Measurements from ENCODE around the gene CDKN2D.

The CDKN2D gene

DNA sequence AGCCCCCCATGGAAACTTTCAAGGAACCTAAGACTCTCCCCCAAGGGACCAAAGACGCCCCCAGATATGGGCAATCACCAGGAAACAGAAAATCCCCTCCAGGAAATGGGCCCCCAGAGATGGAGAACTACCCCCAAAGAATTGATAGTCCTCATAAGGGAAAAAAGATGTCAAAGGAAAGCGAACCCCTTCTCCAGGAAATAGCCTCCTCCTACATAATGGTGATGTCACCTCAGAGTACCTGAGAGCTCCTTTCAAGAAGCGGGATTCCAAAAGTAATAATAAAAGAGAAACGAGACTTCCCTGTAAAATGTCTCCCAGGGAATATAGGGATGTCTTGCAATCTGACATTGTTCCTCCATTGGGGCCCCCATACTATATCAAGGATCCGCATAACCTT, 1.1 kb downstream of the CDKN2D start:
- Histone ChIP-seq H4K8ac (ENCODE audit: low read depth, low read length) (no peak overlapping the region), H2AFZ (ENCODE audit: insufficient read depth, low read length, poor library complexity) (no peak overlapping the region), H2BK12ac (ENCODE audit: low read length) (no peak overlapping the region), H3K36me3 (ENCODE audit: control insufficient read depth in 1 of 2, insufficient read depth in 2 of 2, low read length in 2 of 2) (no peaks in the 10 kb centered on the region), H2AK5ac (ENCODE audit: low read length) (no peak overlapping the region), H3K18ac (ENCODE audit: low read length) (no peak overlapping the region), H3K14ac (ENCODE audit: low read length) (no peak overlapping the region), H3K23ac (ENCODE audit: low read length) (no peak overlapping the region), H3K79me1 (ENCODE audit: low read length) (peaks cover 9% of the 10 kb centered on the region), H4K12ac (ENCODE audit: low read depth, low read length) (no peak overlapping the region), H3K79me2 (ENCODE audit: control insufficient read depth, insufficient read depth, low read length, poor library complexity) (peaks cover 9% of the 10 kb centered on the region), H4K91ac (ENCODE audit: low read depth, low read length) (no peak overlapping the region), H2BK120ac (ENCODE audit: insufficient read depth, low read length, poor library complexity) (no peak overlapping the region), H3K4me2 (ENCODE audit: low read length) (peak overlapping the region; percentile 67), H3K4me1 (ENCODE audit: control insufficient read depth in 1 of 2, insufficient read depth in 2 of 2, low read length in 2 of 2) (peaks cover 9 to 14% of the 10 kb centered on the region in 2 experiments), H3K4me3 (ENCODE audit: low read depth, low read length) (no peak overlapping the region), H3K27me3 (ENCODE audit: insufficient read depth, low read length) (no peaks in the 10 kb centered on the region), H3K27ac (ENCODE audit: low read depth, low read length) (no peak overlapping the region), H3K4ac (ENCODE audit: low read depth, low read length) (no peak overlapping the region), H3K9ac (ENCODE audit: low read length) (no peak overlapping the region), H2BK5ac (ENCODE audit: low read depth, low read length, poor library complexity) (no peak overlapping the region), H3K9me3 (ENCODE audit: insufficient read depth, low read depth, low read length) (peaks cover 2% of the 10 kb centered on the region)
- no peak for DNase-seq
- WGBS (ENCODE audit: extremely low coverage, insufficient coverage, insufficient read length), result no CpG with 5 or more reads among the region's 5 CpGs

DNA sequence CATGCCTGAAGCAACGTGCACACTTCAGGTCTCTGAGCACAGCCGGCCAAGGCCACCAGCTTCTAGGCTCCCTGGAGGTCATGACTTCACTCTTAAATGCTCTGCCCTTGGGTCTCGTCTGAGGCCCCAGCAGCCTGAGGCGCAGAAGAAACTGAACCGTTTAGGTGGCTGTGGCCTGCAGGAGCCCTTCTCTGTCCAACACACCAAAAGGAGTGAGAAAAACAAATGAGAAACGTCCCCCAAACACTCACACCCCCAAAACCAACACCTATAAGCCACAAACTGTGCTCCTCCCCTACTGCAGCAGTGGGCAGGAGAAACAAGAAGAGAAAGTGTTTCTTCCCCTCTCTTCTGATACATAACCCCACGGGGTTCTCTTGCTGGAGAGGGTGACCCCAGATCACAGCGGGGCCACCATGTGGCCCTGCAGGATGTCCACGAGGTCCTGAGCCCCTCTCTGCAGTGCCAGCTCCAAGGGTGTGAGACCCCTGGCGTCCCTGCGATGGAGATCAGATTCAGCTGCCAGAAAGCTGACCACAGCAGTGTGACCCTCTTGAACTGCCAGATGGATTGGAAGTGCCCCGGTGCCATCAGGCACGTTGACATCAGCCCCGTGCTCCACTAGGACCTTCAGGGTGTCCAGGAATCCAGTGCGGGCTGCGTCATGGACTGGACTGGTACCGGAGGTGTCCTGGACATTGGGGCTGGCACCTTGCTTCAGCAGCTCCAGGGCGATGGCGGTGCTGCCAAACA, 1.9 kb downstream of the CDKN2D start:
- no peak overlapping the region for H2AFZ ChIP-seq (ENCODE audit: insufficient read depth, low read length, poor library complexity)
- H2BK12ac ChIP-seq (ENCODE audit: low read length), result no peak overlapping the region
- H3K4me3 ChIP-seq (ENCODE audit: low read depth, low read length), result no peak overlapping the region
- H2AK5ac ChIP-seq (ENCODE audit: low read length), result no peak overlapping the region
- peak; percentile 36 to 42 for DNase-seq
- H3K23ac ChIP-seq (ENCODE audit: low read length), result no peak overlapping the region
- H3K27ac ChIP-seq (ENCODE audit: low read depth, low read length), result no peak overlapping the region
- no peak overlapping the region for H3K4ac ChIP-seq (ENCODE audit: low read depth, low read length)
- peaks cover 2% of the 10 kb centered on the region for H3K9me3 ChIP-seq (ENCODE audit: insufficient read depth, low read depth, low read length)
- H3K4me2 ChIP-seq (ENCODE audit: low read length), result no peak overlapping the region
- WGBS (ENCODE audit: extremely low coverage, insufficient coverage, insufficient read length), result no CpG with 5 or more reads among the region's 19 CpGs
- no peaks in the 10 kb centered on the region for H3K27me3 ChIP-seq (ENCODE audit: insufficient read depth, low read length)
- H3K18ac ChIP-seq (ENCODE audit: low read length), result no peak overlapping the region
- peaks cover 9% of the 10 kb centered on the region for H3K79me1 ChIP-seq (ENCODE audit: low read length)
- H3K14ac ChIP-seq (ENCODE audit: low read length), result no peak overlapping the region
- peaks cover 9 to 14% of the 10 kb centered on the region in 2 experiments for H3K4me1 ChIP-seq (ENCODE audit: control insufficient read depth in 1 of 2, insufficient read depth in 2 of 2, low read length in 2 of 2)
- no peak overlapping the region for H4K91ac ChIP-seq (ENCODE audit: low read depth, low read length)
- peaks cover 9% of the 10 kb centered on the region for H3K79me2 ChIP-seq (ENCODE audit: control insufficient read depth, insufficient read depth, low read length, poor library complexity)
- H3K36me3 ChIP-seq (ENCODE audit: control insufficient read depth in 1 of 2, insufficient read depth in 2 of 2, low read length in 2 of 2), result peaks cover 0 to 3% of the 10 kb centered on the region in 2 experiments
- no peak overlapping the region for H2BK5ac ChIP-seq (ENCODE audit: low read depth, low read length, poor library complexity)
- H4K12ac ChIP-seq (ENCODE audit: low read depth, low read length), result no peak overlapping the region
- no peak overlapping the region for H2BK120ac ChIP-seq (ENCODE audit: insufficient read depth, low read length, poor library complexity)
- no peak overlapping the region for H4K8ac ChIP-seq (ENCODE audit: low read depth, low read length)
- H3K9ac ChIP-seq (ENCODE audit: low read length), result no peak overlapping the region

- Histone ChIP-seq H3K79me2 (ENCODE audit: control insufficient read depth, insufficient read depth, low read length, poor library complexity) (peaks cover 9% of the 10 kb centered on the region), H2BK5ac (ENCODE audit: low read depth, low read length, poor library complexity) (no peak overlapping the region), H3K23ac (ENCODE audit: low read length) (no peak overlapping the region), H3K79me1 (ENCODE audit: low read length) (peaks cover 9% of the 10 kb centered on the region), H3K4me1 (ENCODE audit: control insufficient read depth in 1 of 2, insufficient read depth in 2 of 2, low read length in 2 of 2) (peaks cover 9 to 14% of the 10 kb centered on the region in 2 experiments), H3K9ac (ENCODE audit: low read length) (no peak overlapping the region), H2AK5ac (ENCODE audit: low read length) (no peak overlapping the region), H3K4ac (ENCODE audit: low read depth, low read length) (no peak overlapping the region), H3K18ac (ENCODE audit: low read length) (no peak overlapping the region), H3K14ac (ENCODE audit: low read length) (no peak overlapping the region), H2BK120ac (ENCODE audit: insufficient read depth, low read length, poor library complexity) (no peak overlapping the region), H4K91ac (ENCODE audit: low read depth, low read length) (no peak overlapping the region), H3K4me2 (ENCODE audit: low read length) (peak overlapping the region; percentile 78), H3K27me3 (ENCODE audit: insufficient read depth, low read length) (no peaks in the 10 kb centered on the region), H2AFZ (ENCODE audit: insufficient read depth, low read length, poor library complexity) (peak overlapping the region; percentile 63), H3K4me3 (ENCODE audit: low read depth, low read length) (peak overlapping the region; percentile 69), H3K27ac (ENCODE audit: low read depth, low read length) (no peak overlapping the region), H3K9me3 (ENCODE audit: insufficient read depth, low read depth, low read length) (peaks cover 2% of the 10 kb centered on the region), H2BK12ac (ENCODE audit: low read length) (no peak overlapping the region), H3K36me3 (ENCODE audit: control insufficient read depth in 1 of 2, insufficient read depth in 2 of 2, low read length in 2 of 2) (peaks cover 2 to 4% of the 10 kb centered on the region in 2 experiments), H4K8ac (ENCODE audit: low read depth, low read length) (peak overlapping the region; percentile 43), H4K12ac (ENCODE audit: low read depth, low read length) (no peak overlapping the region)
- no peak for DNase-seq
- WGBS (ENCODE audit: extremely low coverage, insufficient coverage, insufficient read length), result no CpG with 5 or more reads among the region's 4 CpGs
Observed at GRCh38 chr19:10566408-10566657, 2.4 kb downstream of the CDKN2D start.

- Histone ChIP-seq H3K23ac (ENCODE audit: low read length) (no peak within 1 kb of the TSS), H3K4me2 (ENCODE audit: low read length) (peak within 1 kb of the TSS; percentile 78), H2AK5ac (ENCODE audit: low read length) (peak within 1 kb of the TSS; percentile 79), H2BK12ac (ENCODE audit: low read length) (peak within 1 kb of the TSS; percentile 18), H4K12ac (ENCODE audit: low read depth, low read length) (peak within 1 kb of the TSS; percentile 83), H3K36me3 (ENCODE audit: control insufficient read depth in 1 of 2, insufficient read depth in 2 of 2, low read length in 2 of 2) (peaks cover 6 to 9% of the 10 kb centered on the region in 2 experiments), H3K9ac (ENCODE audit: low read length) (peak within 1 kb of the TSS; percentile 76), H3K4me1 (ENCODE audit: control insufficient read depth in 1 of 2, insufficient read depth in 2 of 2, low read length in 2 of 2) (peaks cover 9 to 14% of the 10 kb centered on the region in 2 experiments), H4K8ac (ENCODE audit: low read depth, low read length) (peak within 1 kb of the TSS; percentile 92), H3K27me3 (ENCODE audit: insufficient read depth, low read length) (no peaks in the 10 kb centered on the region), H2BK5ac (ENCODE audit: low read depth, low read length, poor library complexity) (peak within 1 kb of the TSS; percentile 26), H4K91ac (ENCODE audit: low read depth, low read length) (peak within 1 kb of the TSS; percentile 85), H3K79me2 (ENCODE audit: control insufficient read depth, insufficient read depth, low read length, poor library complexity) (peaks cover 9% of the 10 kb centered on the region), H3K79me1 (ENCODE audit: low read length) (peaks cover 9% of the 10 kb centered on the region), H3K18ac (ENCODE audit: low read length) (peak within 1 kb of the TSS; percentile 93), H3K9me3 (ENCODE audit: insufficient read depth, low read depth, low read length) (peaks cover 2% of the 10 kb centered on the region), H2BK120ac (ENCODE audit: insufficient read depth, low read length, poor library complexity) (peak within 1 kb of the TSS; percentile 85), H3K27ac (ENCODE audit: low read depth, low read length) (no peak within 1 kb of the TSS), H2AFZ (ENCODE audit: insufficient read depth, low read length, poor library complexity) (peak within 1 kb of the TSS; percentile 80), H3K4ac (ENCODE audit: low read depth, low read length) (peak within 1 kb of the TSS; percentile 22), H3K14ac (ENCODE audit: low read length) (peak within 1 kb of the TSS; percentile 96), H3K4me3 (ENCODE audit: low read depth, low read length) (peak within 1 kb of the TSS; percentile 87)
- no CpG with 5 or more reads among the region's 94 CpGs for WGBS (ENCODE audit: extremely low coverage, insufficient coverage, insufficient read length)
- DNase-seq, result peak; percentile 98 to 99
Observed at GRCh38 chr19:10565567-10566407, 3.0 kb downstream of the CDKN2D start, which contains the start of gene KRI1. Gene KRI1 (minus strand): TSS chr19:10566010. CDS start chr19:10565999, 11 bp downstream.

All from trophoblast cell (in vitro differentiated cells and primary cell).